Hepatocyte (in vitro differentiated cells): ENCODE data around the gene POU2F1. TPM values are rescaled to one million over a fixed set of nuclear protein-coding genes. Genes with fewer than 3 reads are reported as not detected.

ENCODE experiments used
- DNase-seq: peaks from one replicate; pipeline ENCODE4 v3.0.0-alpha.2; 2016; ENCODE audit warnings: low spot score
- H2AFZ ChIP-seq: fragments of 200-600 bp; sonication (generic); 2 replicates; pipeline ENCODE4 v1.6.0; 2016; ENCODE audit warnings: antibody characterized with exemption, mild to moderate bottlenecking
- H3K27ac ChIP-seq: fragments of 200-600 bp; sonication (generic); 2 replicates; pipeline ENCODE4 v1.5.1; 2016; ENCODE audit warnings: mild to moderate bottlenecking
- H3K27me3 ChIP-seq: fragments of 200-600 bp; sonication (generic); 2 replicates; pipeline ENCODE4 v1.6.1; 2016
- H3K36me3 ChIP-seq: fragments of 200-600 bp; sonication (generic); replicated peaks from 2 replicates; pipeline ENCODE4 v1.5.1; 2016; ENCODE audit warnings: low read depth; ENCODE audit not compliant: insufficient read depth
- H3K4me1 ChIP-seq: fragments of 200-600 bp; sonication (generic); 2 replicates; pipeline ENCODE4 v1.5.1; 2016; ENCODE audit warnings: mild to moderate bottlenecking, moderate library complexity; ENCODE audit not compliant: insufficient read depth
- H3K4me2 ChIP-seq: fragments of 200-600 bp; sonication (generic); 2 replicates; pipeline ENCODE4 v1.6.0; 2016
- H3K4me3 ChIP-seq: fragments of 200-600 bp; sonication (generic); 2 replicates; pipeline ENCODE4 v1.5.1; 2016; ENCODE audit warnings: mild to moderate bottlenecking
- H3K79me2 ChIP-seq: fragments of 200-600 bp; sonication (generic); 2 replicates; pipeline ENCODE4 v1.6.0; 2017; ENCODE audit warnings: mild to moderate bottlenecking
- H3K9me2 ChIP-seq: fragments of 200-600 bp; sonication (generic); replicated peaks from 2 replicates; pipeline ENCODE4 v1.6.0; 2017; ENCODE audit warnings: mild to moderate bottlenecking; ENCODE audit not compliant: insufficient read depth
- H3K9me3 ChIP-seq: fragments of 200-600 bp; sonication (generic); 2 replicates; pipeline ENCODE4 v1.5.1; 2016; ENCODE audit warnings: low read depth, mild to moderate bottlenecking
- H4K20me1 ChIP-seq: fragments of 200-600 bp; sonication (generic); 2 replicates; pipeline ENCODE4 v1.6.0; 2016; ENCODE audit warnings: mild to moderate bottlenecking; ENCODE audit not compliant: insufficient read depth, poor library complexity, severe bottlenecking
- CTCF ChIP-seq: fragments of 200-600 bp; sonication (generic); IDR thresholded peaks from 2 replicates; pipeline ENCODE4 v1.5.1; 2016; ENCODE audit warnings: antibody characterized with exemption, mild to moderate bottlenecking; ENCODE audit not compliant: poor library complexity
- EZH2 ChIP-seq: fragments of 200-600 bp; sonication (generic); IDR thresholded peaks from 2 replicates; pipeline ENCODE4 v1.6.1; 2016; ENCODE audit warnings: antibody characterized with exemption, mild to moderate bottlenecking, borderline replicate concordance
- EZH2phosphoT487 ChIP-seq: fragments of 200-600 bp; sonication (generic); IDR thresholded peaks from one replicate; pipeline ENCODE4 v1.6.1; 2018; ENCODE audit warnings: antibody characterized with exemption, mild to moderate bottlenecking, low read depth, moderate library complexity; ENCODE audit not compliant: unreplicated experiment, severe bottlenecking
- WGBS: methylation state at CpG from one replicate; pipeline ENCODE4 v1.1.6; 2016; ENCODE audit warnings: low lambda C conversion rate; ENCODE audit errors: missing lambda C conversion rate; 5-methylcytosine and 5-hydroxymethylcytosine counted together
- polyA plus RNA-seq: library from polyadenylated mRNA; unstranded; fragments of >200 nt; fragmentation: Nextera tagmentation; extraction: Ambion mirVana; gene quantifications from 2 replicates; pipeline ENCODE4 v1.2.1, GENCODE V29; 2016
- total RNA-seq: library from RNA; depleted of rRNA; stranded (reverse); fragments of >200 nt; gene quantifications from 2 replicates; pipeline ENCODE4 v1.2.3, GENCODE V29; 2014

Gene POU2F1
- total and polyA plus RNA-seq, 2 experiments from 2014 or later = 11.9 to 14.5 TPM

- Histone ChIP-seq H4K20me1 (no peaks in the 10 kb centered on the region), H3K9me3 (no peaks in the 10 kb centered on the region), H3K4me1 (no peaks in the 10 kb centered on the region), H3K9me2 (no peaks in the 10 kb centered on the region), H3K36me3 (no peaks in the 10 kb centered on the region), H3K27ac (no peak overlapping the region), H3K79me2 (no peaks in the 10 kb centered on the region), H3K27me3 (no peaks in the 10 kb centered on the region), H3K4me3 (no peak overlapping the region), H2AFZ (no peak overlapping the region), H3K4me2 (no peak overlapping the region)
- TF ChIP-seq EZH2phosphoT487 (no peak), CTCF (no peak), EZH2 (no peak)
- DNase-seq = no peak
- WGBS = 89% methylated on average over 4 of the region's 4 CpGs
These were observed 150.3 kb downstream of the POU2F1 start for GRCh38 chr1:167371030-167371429.

- H3K4me2 ChIP-seq = no peak overlapping the region
- H3K9me3 ChIP-seq = no peaks in the 10 kb centered on the region
- no peak overlapping the region for H3K4me3 ChIP-seq
- H3K4me1 ChIP-seq = no peaks in the 10 kb centered on the region
- no peak overlapping the region for H3K27ac ChIP-seq
- H3K36me3 ChIP-seq = no peaks in the 10 kb centered on the region
- no peaks in the 10 kb centered on the region for H3K27me3 ChIP-seq
- WGBS = 75% methylated on average over 1 of the region's 1 CpG
- H3K9me2 ChIP-seq = no peaks in the 10 kb centered on the region
- TF ChIP-seq CTCF (no peak), EZH2 (no peak), EZH2phosphoT487 (no peak)
- H2AFZ ChIP-seq = no peak overlapping the region
- no peaks in the 10 kb centered on the region for H4K20me1 ChIP-seq
- H3K79me2 ChIP-seq = no peaks in the 10 kb centered on the region
- no peak for DNase-seq
These were observed 152.7 kb downstream of the POU2F1 start for GRCh38 chr1:167373398-167373797.

DNA sequence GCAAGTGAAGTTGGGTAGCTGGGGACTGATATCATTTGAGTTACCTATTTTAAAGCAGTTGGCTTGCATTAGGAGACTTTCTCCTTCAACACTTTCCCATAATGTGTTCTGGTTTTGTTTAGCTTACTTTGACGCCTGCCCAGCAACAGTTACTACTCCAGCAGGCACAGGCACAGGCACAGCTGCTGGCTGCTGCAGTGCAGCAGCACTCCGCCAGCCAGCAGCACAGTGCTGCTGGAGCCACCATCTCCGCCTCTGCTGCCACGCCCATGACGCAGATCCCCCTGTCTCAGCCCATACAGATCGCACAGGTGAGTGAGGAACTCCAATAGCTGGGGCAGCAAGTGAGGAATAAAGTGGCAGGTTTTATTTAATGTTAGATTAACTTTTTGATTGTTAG is 153.3 kb downstream of the POU2F1 start:
- TF ChIP-seq EZH2phosphoT487 (no peak), EZH2 (no peak), CTCF (no peak)
- WGBS = 79% methylated on average over 6 of the region's 6 CpGs
- no peaks in the 10 kb centered on the region for H3K4me1 ChIP-seq
- no peaks in the 10 kb centered on the region for H3K79me2 ChIP-seq
- H4K20me1 ChIP-seq = no peaks in the 10 kb centered on the region
- no peaks in the 10 kb centered on the region for H3K36me3 ChIP-seq
- no peaks in the 10 kb centered on the region for H3K27me3 ChIP-seq
- H3K9me3 ChIP-seq = no peaks in the 10 kb centered on the region
- no peak for DNase-seq
- H3K27ac ChIP-seq = no peak overlapping the region
- H3K4me3 ChIP-seq = no peak overlapping the region
- H2AFZ ChIP-seq = no peak overlapping the region
- H3K9me2 ChIP-seq = no peaks in the 10 kb centered on the region
- H3K4me2 ChIP-seq = no peak overlapping the region

DNA sequence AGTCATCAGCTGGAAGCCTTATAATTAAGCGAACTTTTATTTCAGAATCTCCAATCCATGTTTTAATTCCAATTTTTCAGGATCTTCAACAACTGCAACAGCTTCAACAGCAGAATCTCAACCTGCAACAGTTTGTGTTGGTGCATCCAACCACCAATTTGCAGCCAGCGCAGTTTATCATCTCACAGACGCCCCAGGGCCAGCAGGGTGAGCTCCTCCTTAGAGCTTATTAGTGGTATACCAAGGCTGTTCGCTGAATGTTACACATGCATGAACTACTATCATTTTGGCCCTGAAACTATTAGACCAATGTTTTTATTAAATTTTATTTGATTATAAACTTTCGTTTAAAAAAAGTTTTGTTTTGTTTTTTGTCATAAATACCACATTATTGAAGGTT is 155.3 kb downstream of the POU2F1 start:
- Histone ChIP-seq H3K27ac (no peak overlapping the region), H3K9me2 (no peaks in the 10 kb centered on the region), H3K79me2 (no peaks in the 10 kb centered on the region), H2AFZ (no peak overlapping the region), H3K4me2 (no peak overlapping the region), H3K4me1 (no peaks in the 10 kb centered on the region), H3K36me3 (no peaks in the 10 kb centered on the region), H3K27me3 (no peaks in the 10 kb centered on the region), H3K9me3 (no peaks in the 10 kb centered on the region), H3K4me3 (no peak overlapping the region), H4K20me1 (no peaks in the 10 kb centered on the region)
- DNase-seq = no peak
- TF ChIP-seq CTCF (no peak), EZH2phosphoT487 (no peak), EZH2 (no peak)
- 91% methylated on average over 5 of the region's 5 CpGs for WGBS
